Nephron progenitor cell (in vitro differentiated cells): ENCODE data around the gene MMP20.

ENCODE experiments used
- DNase-seq: peaks from one replicate; pipeline ENCODE4 v3.0.0; 2021
- H3K27ac Mint-ChIP-seq: 2 replicates; pipeline ENCODE4 v1.8.0; 2021; ENCODE audit warnings: mild to moderate bottlenecking, moderate library complexity, mixed read lengths
- H3K27me3 Mint-ChIP-seq: 2 replicates; pipeline ENCODE4 v1.8.0; 2021; ENCODE audit warnings: mild to moderate bottlenecking, low read depth, mixed read lengths; ENCODE audit not compliant: poor library complexity
- H3K36me3 Mint-ChIP-seq: 2 replicates; pipeline ENCODE4 v1.8.0; 2021; ENCODE audit warnings: low read depth, mixed read lengths
- H3K4me1 Mint-ChIP-seq: 2 replicates; pipeline ENCODE4 v1.8.0; 2021; ENCODE audit warnings: mixed read lengths
- H3K4me3 Mint-ChIP-seq: 2 replicates; pipeline ENCODE4 v1.8.0; 2021; ENCODE audit warnings: mild to moderate bottlenecking, moderate library complexity, mixed read lengths
- H3K9me3 Mint-ChIP-seq: 2 replicates; pipeline ENCODE4 v1.8.0; 2021; ENCODE audit warnings: mild to moderate bottlenecking, moderate library complexity, mixed read lengths
- CTCF ChIP-seq: fragments of 200-600 bp; sonication (generic); IDR thresholded peaks from 2 replicates; pipeline ENCODE4 v1.5.0; 2021; ENCODE audit warnings: antibody characterized with exemption

The MMP20 gene

GRCh38 chr11:102661040-102661439 is 35.9 kb upstream of the MMP20 start:
- Mint-ChIP-seq H3K27ac (peak overlapping the region; percentile 13), H3K36me3 (no peaks in the 10 kb centered on the region), H3K4me3 (no peak overlapping the region), H3K9me3 (peaks cover 1% of the 10 kb centered on the region), H3K4me1 (no peaks in the 10 kb centered on the region), H3K27me3 (peaks cover 7% of the 10 kb centered on the region)
- no peak for DNase-seq
- no peak for TF ChIP-seq CTCF

GRCh38 chr11:102656528-102656927 is 31.4 kb upstream of the MMP20 start:
- peaks cover 11% of the 10 kb centered on the region for H3K9me3 Mint-ChIP-seq
- peaks cover 3% of the 10 kb centered on the region for H3K27me3 Mint-ChIP-seq
- H3K4me3 Mint-ChIP-seq = no peak overlapping the region
- no peak for TF ChIP-seq CTCF
- no peak overlapping the region for H3K27ac Mint-ChIP-seq
- H3K36me3 Mint-ChIP-seq = no peaks in the 10 kb centered on the region
- H3K4me1 Mint-ChIP-seq = no peaks in the 10 kb centered on the region
- no peak for DNase-seq

- Mint-ChIP-seq H3K4me3 (no peak overlapping the region), H3K36me3 (no peaks in the 10 kb centered on the region), H3K27ac (no peak overlapping the region), H3K27me3 (peaks cover 3% of the 10 kb centered on the region), H3K4me1 (no peaks in the 10 kb centered on the region), H3K9me3 (peaks cover 12% of the 10 kb centered on the region)
- TF ChIP-seq CTCF = no peak
- DNase-seq = no peak
Observed at GRCh38 chr11:102655547-102655946, 30.4 kb upstream of the MMP20 start.

DNA sequence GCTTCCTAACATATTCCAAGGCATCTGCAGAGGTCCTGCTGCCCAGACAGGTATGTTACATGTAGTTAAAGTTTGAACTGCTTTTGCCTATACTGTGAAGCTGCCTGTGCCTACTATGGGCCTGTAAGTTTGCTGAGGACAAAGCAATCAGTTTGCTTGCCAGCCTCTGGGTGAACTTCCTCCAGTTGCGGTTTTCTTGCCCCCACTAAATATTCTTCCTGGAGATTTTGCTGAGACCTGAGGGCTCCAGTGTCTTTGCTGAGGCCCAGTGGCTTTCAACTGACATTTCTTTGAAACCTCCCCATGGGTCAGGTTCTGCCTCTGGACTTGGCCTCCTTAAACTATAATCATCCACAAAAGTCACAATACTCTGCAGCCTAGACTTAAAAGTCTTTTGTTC is 29.6 kb upstream of the MMP20 start:
- Mint-ChIP-seq H3K4me1 (no peaks in the 10 kb centered on the region), H3K4me3 (no peak overlapping the region), H3K36me3 (no peaks in the 10 kb centered on the region), H3K27me3 (peaks cover 3% of the 10 kb centered on the region), H3K9me3 (peaks cover 16% of the 10 kb centered on the region), H3K27ac (no peak overlapping the region)
- DNase-seq = no peak
- no peak for TF ChIP-seq CTCF

DNA sequence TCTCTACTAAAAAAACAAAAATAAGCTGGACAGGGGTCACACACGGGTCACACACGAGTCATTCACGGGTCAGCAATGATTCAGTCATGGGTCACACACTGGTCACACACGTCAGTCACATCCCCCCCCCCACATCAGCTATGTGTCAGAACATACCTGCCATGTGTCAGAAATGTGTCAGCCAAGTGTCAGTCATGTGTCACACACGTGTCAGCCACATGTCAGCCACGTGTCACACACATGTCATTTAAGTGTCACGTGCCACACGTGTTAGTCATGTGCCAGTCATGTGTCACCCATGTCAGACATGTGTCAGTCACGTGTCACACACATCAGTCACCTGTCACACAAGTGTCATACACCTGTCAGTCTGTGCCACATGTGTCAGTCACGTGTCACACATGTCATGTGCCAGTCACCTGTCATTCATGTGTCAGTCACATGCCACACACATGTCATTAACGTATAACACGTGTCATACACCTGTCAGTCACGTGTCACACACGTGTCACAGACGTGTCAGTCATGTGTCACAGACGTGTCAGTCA is 28.7 kb upstream of the MMP20 start:
- TF ChIP-seq CTCF = no peak
- peaks cover 3% of the 10 kb centered on the region for H3K27me3 Mint-ChIP-seq
- peaks cover 16% of the 10 kb centered on the region for H3K9me3 Mint-ChIP-seq

GRCh38 chr11:102647430-102647829 is 22.3 kb upstream of the MMP20 start:
- H3K27ac Mint-ChIP-seq = no peak overlapping the region
- H3K9me3 Mint-ChIP-seq = peaks cover 5% of the 10 kb centered on the region
- DNase-seq = no peak
- H3K36me3 Mint-ChIP-seq = no peaks in the 10 kb centered on the region
- H3K4me3 Mint-ChIP-seq = no peak overlapping the region
- TF ChIP-seq CTCF = no peak
- no peaks in the 10 kb centered on the region for H3K4me1 Mint-ChIP-seq
- H3K27me3 Mint-ChIP-seq = no peaks in the 10 kb centered on the region

More for the DNA sequence above, 28.7 kb upstream of the MMP20 start:
- H3K4me3 Mint-ChIP-seq = no peak overlapping the region
- no peak for DNase-seq
- H3K4me1 Mint-ChIP-seq = no peaks in the 10 kb centered on the region
- no peaks in the 10 kb centered on the region for H3K36me3 Mint-ChIP-seq
- no peak overlapping the region for H3K27ac Mint-ChIP-seq
